ENCODE data around the gene SHROOM2. TPM values are rescaled to one million over a fixed set of nuclear protein-coding genes. Genes with fewer than 3 reads are reported as not detected.
"Not testable (repeated sequence)": the region's sequence is repeated elsewhere in the genome, so short reads cannot be mapped to it uniquely, and the experiment has no call there.

The SHROOM2 gene, protein sequence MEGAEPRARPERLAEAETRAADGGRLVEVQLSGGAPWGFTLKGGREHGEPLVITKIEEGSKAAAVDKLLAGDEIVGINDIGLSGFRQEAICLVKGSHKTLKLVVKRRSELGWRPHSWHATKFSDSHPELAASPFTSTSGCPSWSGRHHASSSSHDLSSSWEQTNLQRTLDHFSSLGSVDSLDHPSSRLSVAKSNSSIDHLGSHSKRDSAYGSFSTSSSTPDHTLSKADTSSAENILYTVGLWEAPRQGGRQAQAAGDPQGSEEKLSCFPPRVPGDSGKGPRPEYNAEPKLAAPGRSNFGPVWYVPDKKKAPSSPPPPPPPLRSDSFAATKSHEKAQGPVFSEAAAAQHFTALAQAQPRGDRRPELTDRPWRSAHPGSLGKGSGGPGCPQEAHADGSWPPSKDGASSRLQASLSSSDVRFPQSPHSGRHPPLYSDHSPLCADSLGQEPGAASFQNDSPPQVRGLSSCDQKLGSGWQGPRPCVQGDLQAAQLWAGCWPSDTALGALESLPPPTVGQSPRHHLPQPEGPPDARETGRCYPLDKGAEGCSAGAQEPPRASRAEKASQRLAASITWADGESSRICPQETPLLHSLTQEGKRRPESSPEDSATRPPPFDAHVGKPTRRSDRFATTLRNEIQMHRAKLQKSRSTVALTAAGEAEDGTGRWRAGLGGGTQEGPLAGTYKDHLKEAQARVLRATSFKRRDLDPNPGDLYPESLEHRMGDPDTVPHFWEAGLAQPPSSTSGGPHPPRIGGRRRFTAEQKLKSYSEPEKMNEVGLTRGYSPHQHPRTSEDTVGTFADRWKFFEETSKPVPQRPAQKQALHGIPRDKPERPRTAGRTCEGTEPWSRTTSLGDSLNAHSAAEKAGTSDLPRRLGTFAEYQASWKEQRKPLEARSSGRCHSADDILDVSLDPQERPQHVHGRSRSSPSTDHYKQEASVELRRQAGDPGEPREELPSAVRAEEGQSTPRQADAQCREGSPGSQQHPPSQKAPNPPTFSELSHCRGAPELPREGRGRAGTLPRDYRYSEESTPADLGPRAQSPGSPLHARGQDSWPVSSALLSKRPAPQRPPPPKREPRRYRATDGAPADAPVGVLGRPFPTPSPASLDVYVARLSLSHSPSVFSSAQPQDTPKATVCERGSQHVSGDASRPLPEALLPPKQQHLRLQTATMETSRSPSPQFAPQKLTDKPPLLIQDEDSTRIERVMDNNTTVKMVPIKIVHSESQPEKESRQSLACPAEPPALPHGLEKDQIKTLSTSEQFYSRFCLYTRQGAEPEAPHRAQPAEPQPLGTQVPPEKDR (N-terminal part only)
- total RNA-seq, result not detected in 2 replicates

DNA sequence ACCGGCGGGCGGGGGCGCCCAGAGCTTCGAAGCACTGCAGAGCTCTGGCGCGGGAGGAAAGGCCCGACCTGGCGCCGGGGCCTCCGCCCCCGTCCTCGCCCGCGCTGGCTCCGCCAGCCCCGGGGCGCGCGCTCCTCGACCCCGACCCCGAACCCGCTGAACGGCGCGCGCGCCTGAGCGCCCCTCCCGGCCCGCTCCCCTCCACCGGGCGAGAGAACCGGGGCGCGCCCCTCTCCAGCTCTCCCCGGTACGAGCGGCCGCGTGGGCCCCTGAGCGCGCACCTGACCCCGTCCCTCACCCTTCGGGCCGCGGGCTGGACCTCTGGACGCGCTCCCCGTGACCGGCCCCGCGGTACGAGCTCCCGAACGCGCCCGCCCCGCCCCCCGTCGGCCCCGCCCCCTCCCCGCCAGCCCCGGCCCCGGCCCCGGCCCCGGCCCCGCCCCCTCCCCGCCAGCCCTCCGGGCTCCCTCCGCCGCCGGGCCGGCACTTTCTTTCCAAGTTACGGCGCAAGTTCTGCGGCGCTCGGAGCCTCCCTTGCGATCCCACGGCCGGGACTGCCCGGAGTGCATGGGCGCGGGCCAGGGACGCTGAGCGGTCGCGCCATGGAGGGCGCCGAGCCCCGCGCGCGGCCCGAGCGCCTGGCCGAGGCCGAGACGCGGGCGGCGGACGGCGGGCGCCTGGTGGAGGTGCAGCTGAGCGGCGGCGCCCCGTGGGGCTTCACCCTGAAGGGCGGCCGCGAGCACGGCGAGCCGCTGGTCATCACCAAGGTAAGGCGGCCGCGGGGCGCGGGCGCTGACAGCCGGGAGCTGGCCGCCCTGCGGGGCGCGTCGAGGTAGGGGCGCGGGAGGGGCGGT is at the start of gene SHROOM2:
SHROOM2 (plus strand) TSS at position 486 of the 854 bp plus-strand sequence; CDS start at position 603, 117 bp downstream.
- intact Hi-C loops (cut with micrococcal nuclease), result no loop called here

DNA sequence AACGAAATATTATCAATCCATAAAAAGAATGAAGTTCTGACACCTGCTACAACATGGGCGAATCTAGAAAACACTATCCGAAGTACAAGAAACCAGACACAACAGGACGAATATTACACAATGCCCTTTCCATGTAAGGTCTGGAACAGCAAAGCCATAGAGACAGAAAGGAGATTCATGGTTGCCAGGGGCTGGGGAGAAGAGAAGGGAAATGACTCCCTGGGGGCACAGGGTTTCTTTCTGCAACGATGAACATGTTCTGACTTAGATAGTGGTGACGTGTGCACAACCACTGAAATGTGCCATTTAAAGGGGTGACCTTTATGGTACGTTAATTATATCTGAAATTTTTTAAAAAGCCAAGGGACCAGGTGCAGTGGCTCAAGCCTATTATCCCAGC is 48.9 kb upstream of the SHROOM2 start:
- intact Hi-C loops (cut with micrococcal nuclease), result no loop called here

DNA sequence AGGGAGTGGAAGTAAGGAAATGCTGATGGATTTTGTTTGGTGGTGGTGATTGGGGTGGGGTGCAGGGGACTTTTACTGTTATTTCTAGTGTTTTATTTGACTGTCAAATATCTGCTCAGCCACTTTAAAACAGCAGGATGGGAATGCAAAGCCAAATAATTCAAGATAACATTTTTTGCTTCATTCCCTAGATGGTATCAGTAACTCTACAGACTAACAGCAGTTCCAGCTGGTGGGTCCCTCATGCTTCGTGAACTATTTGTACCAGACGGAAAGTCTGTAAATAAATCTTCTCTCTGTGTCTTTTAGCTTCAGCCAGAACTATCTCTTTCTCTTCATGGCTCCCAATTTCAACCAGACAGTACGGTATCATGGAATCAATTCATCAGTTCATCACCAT is 48.1 kb upstream of the SHROOM2 start:
- intact Hi-C loops (cut with micrococcal nuclease), result no loop called here

DNA sequence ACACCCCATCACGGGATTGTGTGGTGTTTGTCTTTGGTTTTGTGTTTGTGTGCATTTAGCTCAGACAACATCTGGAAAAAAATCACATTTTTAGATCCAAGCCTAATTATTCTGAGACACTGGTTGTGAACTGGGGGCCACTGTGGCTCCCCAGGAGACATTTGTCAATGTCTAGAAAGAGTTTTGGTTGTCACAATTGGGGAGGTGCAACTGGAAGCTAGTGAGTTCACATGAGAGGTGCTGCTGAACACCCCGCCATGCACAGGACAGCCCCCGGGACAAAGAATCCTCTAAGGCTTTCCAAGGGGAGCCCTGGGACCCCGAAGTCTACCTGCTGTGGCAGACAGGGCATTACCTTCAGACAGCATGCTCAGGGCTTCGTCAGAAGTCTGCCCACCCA is 47.1 kb upstream of the SHROOM2 start:
- intact Hi-C loops (cut with micrococcal nuclease), result no loop called here

DNA sequence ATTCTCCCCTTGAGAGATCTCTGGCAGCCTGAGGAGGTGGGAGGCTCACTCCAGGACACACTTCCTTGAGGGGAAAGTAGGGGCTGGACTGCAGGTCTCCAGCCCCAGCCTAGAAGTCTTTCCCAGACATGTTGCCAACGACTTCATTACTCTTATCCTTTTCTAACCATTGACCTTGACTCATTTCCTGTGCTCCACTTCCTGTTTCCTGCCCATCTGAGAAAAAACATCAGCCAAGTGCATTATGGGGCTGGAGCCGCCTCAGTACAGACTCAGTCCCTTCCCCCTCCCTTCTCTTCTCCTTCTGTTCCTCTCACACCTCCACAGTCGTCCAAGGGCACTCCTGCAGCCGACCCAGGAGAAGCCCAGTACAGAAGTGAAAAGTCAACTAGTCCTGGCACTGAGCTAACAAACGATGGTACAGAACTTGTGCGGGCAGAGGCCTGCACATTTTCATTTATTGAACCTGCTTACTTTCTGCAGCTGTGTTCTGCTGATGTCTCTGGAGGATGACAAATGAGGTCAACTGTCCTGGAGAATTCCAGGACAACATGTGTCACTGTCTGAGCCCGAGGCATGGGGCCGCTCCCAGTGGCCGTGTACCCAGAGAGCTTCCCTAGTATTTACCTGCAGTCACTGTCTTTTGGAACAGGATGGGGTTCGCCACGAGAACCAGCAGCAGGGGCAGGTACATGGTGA is 40.7 kb upstream of the SHROOM2 start:
- intact Hi-C loops (cut with micrococcal nuclease), result no loop called here

DNA sequence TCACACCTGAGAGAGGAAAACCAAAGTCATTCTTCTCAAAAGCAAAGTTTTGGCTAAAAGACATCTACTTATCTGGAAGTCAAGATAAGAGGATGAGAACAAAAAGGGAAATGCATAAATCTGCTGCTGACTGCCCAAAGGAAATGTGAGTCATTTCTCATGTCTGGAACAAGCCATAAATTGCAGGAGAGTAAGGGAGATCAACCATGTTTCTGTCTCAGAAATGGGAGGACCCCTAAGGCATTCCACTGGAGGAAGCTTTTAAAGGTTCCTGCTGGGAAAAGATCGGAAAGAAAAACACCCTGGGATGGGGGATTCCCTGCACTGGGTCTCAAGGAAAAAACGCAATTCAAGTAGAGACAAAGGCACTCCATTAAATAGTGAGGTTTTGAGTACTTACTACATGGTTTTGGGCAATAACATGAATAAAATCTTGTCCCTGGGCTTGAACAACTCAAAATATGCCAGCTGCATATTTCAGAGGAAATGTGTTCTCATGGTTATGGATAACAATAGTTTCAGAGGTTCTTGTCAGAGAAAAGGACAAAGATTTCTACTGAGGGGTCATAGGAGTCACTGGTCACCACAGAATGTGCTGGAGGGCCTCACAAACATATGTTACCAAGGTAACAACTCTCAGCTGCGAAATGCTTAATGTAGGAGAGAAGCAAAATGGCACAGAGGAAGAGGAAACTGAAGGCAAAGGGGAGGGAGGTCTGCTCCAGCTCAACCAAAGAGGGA is 39.9 kb upstream of the SHROOM2 start:
- intact Hi-C loops (cut with micrococcal nuclease), result no loop called here

DNA sequence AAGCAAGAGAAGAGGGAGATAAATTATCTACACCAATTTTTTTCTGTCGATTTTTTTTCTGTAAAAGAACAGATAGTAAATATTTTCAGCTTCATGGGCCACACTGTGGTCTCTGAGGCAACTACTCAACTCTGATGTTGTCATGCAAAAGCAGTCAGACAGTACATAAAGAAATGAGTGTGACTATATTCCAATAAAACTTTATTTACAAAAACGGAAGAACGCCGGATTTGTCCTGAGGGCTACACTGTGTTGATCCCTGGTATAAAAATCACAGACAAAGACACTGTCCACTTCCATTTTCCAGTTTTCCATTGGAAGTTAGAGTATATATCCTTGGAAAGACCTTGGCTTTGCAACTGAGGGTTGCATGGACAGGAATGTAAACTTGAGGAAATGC is 38.6 kb upstream of the SHROOM2 start:
- intact Hi-C loops (cut with micrococcal nuclease), result no loop called here

DNA sequence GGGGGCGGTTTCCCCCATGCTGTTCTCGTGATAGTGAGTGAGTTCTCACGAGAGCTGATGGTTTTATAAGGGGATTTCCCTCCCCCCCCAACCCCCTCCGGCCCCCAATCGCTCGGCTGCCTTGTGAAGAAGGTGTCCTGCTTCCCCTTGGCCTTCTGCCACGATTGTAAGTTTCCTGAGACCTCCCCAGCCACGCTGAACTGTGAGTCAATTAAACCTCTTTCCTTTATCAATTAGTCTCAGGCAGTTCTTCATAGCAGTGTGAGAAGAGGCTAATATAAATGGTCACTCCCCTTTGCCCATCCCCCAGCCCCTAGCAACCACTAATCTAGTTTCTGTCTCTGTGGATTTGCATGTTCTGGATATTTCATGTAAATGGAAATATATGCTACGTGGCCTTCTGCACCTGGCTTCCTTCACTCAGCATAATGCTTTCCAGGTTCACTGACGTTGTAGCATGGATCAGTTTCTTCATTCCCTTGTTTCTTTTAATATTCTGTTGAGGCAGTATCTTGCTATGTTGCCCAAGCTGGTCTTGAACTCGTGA is 37.0 kb upstream of the SHROOM2 start:
- intact Hi-C loops (cut with micrococcal nuclease), result no loop called here

DNA sequence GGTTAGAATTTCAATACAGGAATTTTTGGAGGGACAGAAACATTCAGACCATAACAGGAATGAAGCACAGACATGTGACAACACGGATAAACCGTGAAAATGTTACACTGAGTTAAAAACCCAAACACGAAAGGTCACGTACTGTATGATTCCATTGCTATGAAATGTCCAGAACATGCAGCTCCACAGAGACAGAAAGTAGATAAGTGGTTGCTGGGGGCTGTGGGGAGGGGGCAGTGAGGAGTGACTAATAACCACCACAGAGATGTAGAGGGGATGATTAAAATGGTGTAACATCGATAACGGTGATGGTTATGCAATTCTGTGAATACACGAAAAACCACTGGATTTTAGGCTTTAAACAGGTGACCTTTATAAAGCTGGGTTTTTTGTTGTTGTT is 28.9 kb upstream of the SHROOM2 start:
- intact Hi-C loops (cut with micrococcal nuclease), result no loop called here

DNA sequence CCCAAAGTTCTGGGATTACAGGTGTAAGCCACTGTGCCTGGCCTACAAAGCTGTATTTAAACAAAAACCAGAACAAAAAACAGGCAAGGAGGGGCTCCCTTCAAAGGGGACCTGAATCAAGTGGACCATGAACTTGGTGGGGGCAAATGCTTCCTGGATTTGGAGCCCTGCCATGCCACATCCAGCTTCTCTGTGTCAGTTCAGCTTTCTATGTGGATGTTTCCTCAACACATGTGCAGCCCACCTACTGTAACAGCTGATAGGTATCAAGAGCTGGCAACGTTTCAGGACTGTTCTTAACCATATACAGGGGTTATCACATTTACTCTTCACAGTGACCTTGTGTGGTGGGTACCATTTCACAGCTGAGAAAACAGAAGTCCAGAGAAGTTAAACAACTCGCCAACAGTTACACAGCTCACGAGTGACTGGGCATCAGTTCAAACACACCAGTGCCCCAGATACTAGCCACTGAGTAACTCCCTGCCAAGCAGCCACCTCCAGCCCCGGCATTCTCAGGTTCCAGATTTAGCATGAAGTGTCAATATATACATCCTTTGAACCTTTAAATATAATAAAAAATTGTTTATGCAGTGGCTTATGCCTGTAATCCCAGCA is 28.1 kb upstream of the SHROOM2 start:
- intact Hi-C loops (cut with micrococcal nuclease), result no loop called here

DNA sequence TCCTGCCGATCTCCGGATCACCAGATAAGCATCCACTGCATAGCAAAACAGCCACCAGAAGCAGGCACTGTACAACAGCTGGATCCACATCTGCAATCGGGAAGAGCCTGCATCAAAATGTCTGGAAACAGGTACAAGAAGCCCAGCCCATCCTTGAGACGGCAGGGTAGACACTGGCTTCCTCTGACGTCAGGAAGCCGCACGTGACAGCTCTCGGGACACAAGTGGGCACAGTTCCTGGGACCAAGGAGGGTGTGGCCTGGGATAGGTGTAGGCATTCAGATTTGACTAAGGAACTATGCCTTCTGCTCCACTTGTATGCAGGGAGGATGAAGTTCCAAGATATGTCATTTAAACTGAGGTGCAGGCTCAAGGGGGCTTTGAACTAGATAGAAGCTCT is 26.9 kb upstream of the SHROOM2 start:
- intact Hi-C loops (cut with micrococcal nuclease), result no loop called here

DNA sequence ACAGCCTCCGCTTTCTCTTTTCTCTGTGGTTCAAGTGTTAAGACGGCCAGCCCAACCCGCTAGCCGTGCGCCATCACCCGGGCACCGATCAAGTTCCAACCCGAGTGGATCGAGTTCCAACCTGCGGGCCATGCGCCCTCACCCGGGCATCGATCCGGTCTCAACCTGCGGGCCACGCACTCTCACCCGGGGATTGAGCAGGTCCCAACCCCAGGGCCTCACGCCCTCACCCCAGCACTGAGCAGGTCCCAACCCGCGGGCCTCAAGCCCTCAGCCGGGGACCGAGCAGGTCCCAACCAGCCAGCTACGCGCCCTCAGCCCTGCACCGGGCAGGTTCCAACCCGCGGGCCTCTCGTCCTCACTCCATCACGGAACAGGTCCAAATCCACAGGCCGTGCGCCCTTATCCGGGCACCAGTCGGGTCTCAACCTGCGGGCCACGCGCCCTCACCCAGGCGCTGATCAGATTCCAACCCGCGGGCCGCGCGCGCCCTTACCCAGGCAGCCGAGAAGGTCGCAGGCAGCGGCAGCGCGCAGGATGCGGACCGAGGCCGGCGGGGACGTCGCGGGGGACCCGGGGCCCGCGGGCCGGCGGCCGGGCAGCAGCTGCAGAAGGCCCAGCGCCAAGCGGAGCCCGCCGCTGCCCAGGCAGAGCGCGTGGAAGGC is 21.0 kb upstream of the SHROOM2 start:
- intact Hi-C loops (cut with micrococcal nuclease), result no loop called here

DNA sequence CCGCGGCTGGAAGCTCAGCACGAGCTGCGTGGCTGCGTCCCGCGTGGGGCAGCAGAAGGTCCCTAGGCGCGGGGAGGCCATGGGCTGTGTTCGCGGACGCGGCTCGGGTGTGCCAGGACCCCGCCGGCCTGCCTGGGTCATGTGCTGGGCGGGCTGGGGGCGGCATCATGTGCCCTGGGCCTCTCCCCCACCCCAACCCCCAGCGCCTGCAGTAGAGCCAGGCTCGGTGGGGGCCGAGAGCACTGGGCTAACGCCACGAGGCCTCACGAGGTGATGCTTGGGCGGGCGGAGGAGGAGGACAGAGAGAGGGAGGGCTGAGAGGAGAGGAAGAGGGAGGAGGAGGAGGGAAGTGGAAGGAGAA is 20.5 kb upstream of the SHROOM2 start, which contains the start of gene GPR143:
GPR143 (minus strand) TSS at position 111 of the 361 bp plus-strand sequence; CDS start at position 81, 30 bp downstream.
- intact Hi-C loops (cut with micrococcal nuclease), result no loop called here

DNA sequence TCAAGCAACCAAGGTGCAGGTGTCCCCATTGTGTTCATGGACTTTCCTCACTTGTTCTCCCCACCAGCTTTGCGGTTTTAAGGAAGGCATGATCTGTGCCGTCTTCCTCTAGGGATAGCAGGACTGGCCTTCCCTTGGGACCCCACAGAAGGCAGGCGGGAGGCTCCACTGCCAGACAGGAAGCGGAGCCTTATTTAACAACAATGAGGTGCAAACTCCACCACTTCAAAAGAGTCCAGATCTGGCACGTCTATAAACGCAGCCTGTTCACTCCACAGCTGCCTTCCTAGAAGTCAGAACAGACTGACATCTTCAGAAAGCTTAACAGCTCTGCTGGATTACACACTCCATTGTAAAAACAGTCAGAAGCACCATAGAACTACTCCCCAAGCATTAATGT is 18.9 kb upstream of the SHROOM2 start:
- intact Hi-C loops (cut with micrococcal nuclease), result no loop called here

DNA sequence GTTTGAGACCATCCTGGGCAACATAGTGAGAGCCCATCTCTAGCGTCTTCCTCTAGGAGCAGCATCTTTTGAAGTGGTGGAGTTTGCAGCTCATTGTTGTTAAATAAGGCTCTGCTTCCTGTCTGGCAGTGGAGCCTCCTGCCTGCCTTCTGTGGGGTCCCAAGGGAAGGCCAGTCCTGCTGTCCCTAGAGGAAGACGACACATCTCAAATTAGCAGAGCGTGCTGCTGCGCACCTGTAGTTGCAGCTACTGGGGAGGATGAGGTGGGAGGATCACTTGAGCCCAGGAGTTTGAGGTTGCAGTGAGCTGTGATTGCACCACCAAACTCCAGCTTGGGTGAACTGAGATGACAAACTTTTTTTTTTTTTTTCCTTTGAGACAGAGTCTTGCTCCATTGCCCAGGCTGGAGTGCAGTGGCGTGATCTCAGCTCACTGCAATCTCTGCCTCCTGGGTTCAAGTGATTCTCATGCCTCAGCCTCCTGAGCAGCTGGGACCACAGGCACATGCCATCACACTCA is 17.8 kb upstream of the SHROOM2 start:
- intact Hi-C loops (cut with micrococcal nuclease), result not testable (repeated sequence)

DNA sequence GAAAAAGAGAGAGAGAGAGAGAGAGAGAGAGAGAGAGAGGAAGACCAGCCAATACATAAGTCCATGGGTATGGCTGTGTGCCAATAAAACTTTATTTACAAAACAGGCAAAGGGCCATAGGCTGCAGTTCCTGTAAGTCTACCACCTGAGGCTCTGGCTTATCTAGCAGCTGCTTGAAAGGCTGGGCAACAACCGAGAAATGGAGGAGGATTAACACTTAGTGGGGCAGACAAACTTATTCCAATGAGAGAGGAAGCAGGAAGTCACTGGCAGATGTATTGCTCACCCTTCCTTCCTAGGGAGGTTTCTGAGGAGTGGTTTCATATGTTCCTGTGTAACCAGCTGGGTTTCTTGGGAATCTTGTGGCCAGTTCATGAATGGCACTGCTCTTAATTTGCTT is 15.9 kb upstream of the SHROOM2 start:
- intact Hi-C loops (cut with micrococcal nuclease), result no loop called here

DNA sequence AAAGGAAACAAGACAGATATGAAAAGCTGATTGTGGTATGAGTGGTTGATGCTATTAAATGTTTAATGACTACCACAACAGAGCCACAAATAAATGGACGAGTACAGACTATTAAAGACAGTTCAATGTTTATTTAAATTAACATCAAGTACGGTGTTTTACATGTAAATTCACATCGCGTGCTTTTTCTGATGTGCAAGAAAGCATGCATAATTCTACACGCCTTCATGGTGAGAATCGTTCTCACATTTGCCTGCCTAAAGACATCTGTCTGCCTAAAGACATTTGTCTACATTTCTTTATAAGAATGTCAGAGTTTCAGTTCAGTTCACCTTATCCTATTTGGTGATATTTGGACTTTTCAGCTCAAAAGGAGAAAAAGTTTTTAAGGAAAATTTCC is 13.3 kb upstream of the SHROOM2 start:
- intact Hi-C loops (cut with micrococcal nuclease), result no loop called here

DNA sequence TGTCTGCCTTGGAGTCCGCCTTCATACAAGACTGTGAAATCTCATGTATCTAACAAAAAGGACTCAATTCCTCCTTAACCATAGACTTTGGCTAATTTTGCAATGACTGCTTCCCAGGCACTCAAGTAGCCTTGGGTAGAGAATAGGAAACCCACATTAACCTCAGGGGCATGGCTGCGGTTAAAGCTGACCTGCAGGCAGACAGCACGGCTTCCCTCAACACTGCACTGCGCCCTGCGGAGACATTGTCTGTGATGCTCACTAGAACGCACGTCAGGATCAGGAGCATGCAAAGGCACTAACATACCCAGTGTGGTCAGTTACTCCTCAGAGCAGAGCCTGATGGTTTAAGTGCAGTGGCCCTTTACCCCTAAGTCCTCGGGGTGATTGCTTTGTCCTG is 10.3 kb upstream of the SHROOM2 start:
- intact Hi-C loops (cut with micrococcal nuclease), result no loop called here
